ENCODE measurements around the gene REG3G. TPM values are rescaled to one million over a fixed set of nuclear protein-coding genes. Genes with fewer than 3 reads are reported as not detected.

The REG3G gene
- total and polyA plus RNA-seq, 2 of the 4 experiments (the other 2 are of a cell fraction), result not detected

GRCh38 chr2:78980152-78980465 lies 45.4 kb upstream of the REG3G start:
- Histone ChIP-seq H3K9me1 (ENCODE audit: insufficient read depth, low read length) (no peaks in the 10 kb centered on the region), H2AK5ac (ENCODE audit: low read depth, low read length) (no peak overlapping the region), H3K56ac (ENCODE audit: extremely low read depth, insufficient read depth, low read length) (no peak overlapping the region), H3K36me3 (ENCODE audit: control insufficient read depth, insufficient read depth, low read length) (no peaks in the 10 kb centered on the region), H3K9ac (ENCODE audit: low read depth, low read length) (no peak overlapping the region), H3K4me3 (ENCODE audit: insufficient read depth, low read depth, low read length) (no peak overlapping the region), H2BK120ac (ENCODE audit: low read depth, low read length) (no peak overlapping the region), H3K4ac (ENCODE audit: low read depth, low read length) (no peak overlapping the region), H3K9me3 (ENCODE audit: control insufficient read depth, insufficient read depth, low read length) (peaks cover 3% of the 10 kb centered on the region; the same call in 1 of the 2 replicates), H4K5ac (ENCODE audit: low read depth, low read length) (no peak overlapping the region), H3K27me3 (ENCODE audit: control insufficient read depth, insufficient read depth, low read length) (no peaks in the 10 kb centered on the region), H3K23ac (ENCODE audit: low read depth, low read length) (no peak overlapping the region), H2BK20ac (ENCODE audit: low read depth, low read length) (no peak overlapping the region), H4K20me1 (ENCODE audit: insufficient read depth, low read length) (no peaks in the 10 kb centered on the region), H2BK5ac (ENCODE audit: low read depth, low read length, poor library complexity, severe bottlenecking) (no peak overlapping the region), H2AFZ (replicated peaks; ENCODE audit: low read length, poor library complexity) (no peak overlapping the region), H3K4me1 (ENCODE audit: control insufficient read depth, insufficient read depth, low read length) (no peaks in the 10 kb centered on the region), H4K91ac (ENCODE audit: insufficient read depth, low read depth, low read length) (no peak overlapping the region), H3K14ac (replicated peaks; ENCODE audit: low read depth, low read length) (no peak overlapping the region), H2BK15ac (ENCODE audit: low read depth, low read length) (no peak overlapping the region), H2AK9ac (replicated peaks; ENCODE audit: low read depth, low read length, poor library complexity) (no peak overlapping the region), H3K27ac (ENCODE audit: insufficient read depth, low read length) (no peak overlapping the region), H3K18ac (ENCODE audit: low read depth, low read length) (no peak overlapping the region), H3K79me1 (ENCODE audit: low read depth in 1 of 2, low read length in 2 of 2) (no peaks in the 10 kb centered on the region), H3K4me2 (ENCODE audit: low read depth, low read length) (no peak overlapping the region), H4K8ac (ENCODE audit: low read depth in 2 of 2, low read length in 2 of 2) (no peak overlapping the region)
- dilution Hi-C loops (cut with HindIII; ENCODE audit: low sequenced_read_pairs, unreplicated experiment), result no loop called here
- no peak for TF ChIP-seq USF2 (IDR thresholded peaks at IDR 0.05; ENCODE audit: low read depth, low read length)
- no peak for TF ChIP-seq CEBPB (IDR thresholded peaks at IDR 0.05; ENCODE audit: low read depth, low read length)
- no peak for TF ChIP-seq RAD21 (IDR thresholded peaks at IDR 0.05; ENCODE audit: low read length)
- no peak for TF ChIP-seq POLR2A (IDR thresholded peaks at IDR 0.05; ENCODE audit: low read depth, low read length)
- TF ChIP-seq RFX5 (IDR thresholded peaks at IDR 0.05; ENCODE audit: low read depth, low read length), result no peak
- TF ChIP-seq CTCF (conservative IDR thresholded peaks at IDR 0.05; ENCODE audit: low read depth, low read length), result no peak
- TF ChIP-seq BHLHE40 (IDR thresholded peaks at IDR 0.05; ENCODE audit: low read depth, low read length), result no peak
- no peak for TF ChIP-seq MAFK (IDR thresholded peaks at IDR 0.05; ENCODE audit: low read depth, low read length)
- TF ChIP-seq MXI1 (IDR thresholded peaks at IDR 0.05; ENCODE audit: borderline replicate concordance, low read depth, low read length), result no peak
- TF ChIP-seq MAZ (IDR thresholded peaks at IDR 0.05; ENCODE audit: borderline replicate concordance, low read depth, low read length), result no peak
- TF ChIP-seq FOS (IDR thresholded peaks at IDR 0.05; ENCODE audit: low read depth, low read length), result no peak
- no peak for TF ChIP-seq CHD1 (IDR thresholded peaks at IDR 0.05; ENCODE audit: low read depth, low read length)
- TF ChIP-seq NFE2L2 (IDR thresholded peaks at IDR 0.05; ENCODE audit: low read depth, low read length), result no peak
- no peak for TF ChIP-seq RCOR1 (IDR thresholded peaks at IDR 0.05; ENCODE audit: insufficient replicate concordance, low read length)
- no peak for TF ChIP-seq ELK1 (IDR thresholded peaks at IDR 0.05; ENCODE audit: borderline replicate concordance, low read depth, low read length)
- no peak for TF ChIP-seq SMC3 (IDR thresholded peaks at IDR 0.05; ENCODE audit: low read depth, low read length)
- no TSS peak for BruUV-seq (replicated peaks)
- POLR2A ChIA-PET (ENCODE audit: unreplicated experiment), result no interaction called here
- intact Hi-C loops (cut with micrococcal nuclease), result no loop called here
- in situ Hi-C loops (cut with MboI; ENCODE audit: low sequenced_read_pairs), result no loop called here
- CTCF ChIA-PET, result no interaction called here
- DNase-seq, result no peak
- no CpG with 5 or more reads among the region's 1 CpG for WGBS, 2 experiments (ENCODE audit: extremely low coverage in 2 of 2, insufficient read length in 1 of 2)
- ATAC-seq (ENCODE audit: low read depth), result no peak

Measured in IMR-90 (cell line).